ENCODE data around the gene SGPL1.
A peak's percentile ranks its signal among the peaks of the same experiment; 100 is the strongest.
"Not testable (repeated sequence)": the region's sequence is repeated elsewhere in the genome, so short reads cannot be mapped to it uniquely, and the experiment has no call there.

SGPL1 gene

GRCh38 chr10:70815504-70816219, at the start of gene SGPL1:
Gene SGPL1, plus strand, starts transcription at chr10:70815948. Its CDS starts 906 bp downstream, at chr10:70816854.
- Histone ChIP-seq H3K4me3 (ENCODE audit: low read depth in 1 of 2, low read length in 1 of 2) (peak within 1 kb of the TSS; percentile 79 to 80), H3K36me3 (peaks cover 18% of the 10 kb centered on the region), H3K9me3 (no peaks in the 10 kb centered on the region), H3K27ac (peak within 1 kb of the TSS; percentile 76), H3K4me1 (ENCODE audit: control insufficient read depth in 1 of 2, insufficient read depth in 1 of 2, low read depth in 1 of 2, low read length in 1 of 2) (peaks cover 6 to 9% of the 10 kb centered on the region in 2 experiments), H3K27me3 (no peaks in the 10 kb centered on the region)
- TF ChIP-seq CTCF (IDR thresholded peaks at IDR 0.05): peak; percentile 95

GRCh38 chr10:70768026-70768685, 47.6 kb upstream of the SGPL1 start:
- not testable (repeated sequence) for H3K27ac ChIP-seq

GRCh38 chr10:70769121-70769520, 46.6 kb upstream of the SGPL1 start:
- Histone ChIP-seq H3K27me3 (no peaks in the 10 kb centered on the region), H3K36me3 (no peaks in the 10 kb centered on the region), H3K4me3 (ENCODE audit: low read depth in 1 of 2, low read length in 1 of 2) (no peak overlapping the region), H3K9me3 (no peaks in the 10 kb centered on the region), H3K27ac (no peak overlapping the region), H3K4me1 (ENCODE audit: control insufficient read depth in 1 of 2, insufficient read depth in 1 of 2, low read depth in 1 of 2, low read length in 1 of 2) (no peaks in the 10 kb centered on the region)
- TF ChIP-seq CTCF (IDR thresholded peaks at IDR 0.05): no peak

More at GRCh38 chr10:70768026-70768685, 47.6 kb upstream of the SGPL1 start:
- H3K27me3 ChIP-seq; H3K4me1 ChIP-seq (ENCODE audit: control insufficient read depth in 1 of 2, insufficient read depth in 1 of 2, low read depth in 1 of 2, low read length in 1 of 2); H3K9me3 ChIP-seq; H3K4me3 ChIP-seq (ENCODE audit: low read depth in 1 of 2, low read length in 1 of 2); H3K36me3 ChIP-seq: not testable (repeated sequence)

- no peaks in the 10 kb centered on the region for H3K27me3 ChIP-seq
- H3K4me3 ChIP-seq (ENCODE audit: low read depth in 1 of 2, low read length in 1 of 2): no peak overlapping the region
- H3K36me3 ChIP-seq: no peaks in the 10 kb centered on the region
- no peak for TF ChIP-seq CTCF (IDR thresholded peaks at IDR 0.05)
- no peaks in the 10 kb centered on the region for H3K4me1 ChIP-seq (ENCODE audit: control insufficient read depth in 1 of 2, insufficient read depth in 1 of 2, low read depth in 1 of 2, low read length in 1 of 2)
- H3K27ac ChIP-seq: no peak overlapping the region
- no peaks in the 10 kb centered on the region for H3K9me3 ChIP-seq
These were observed 45.7 kb upstream of the SGPL1 start for GRCh38 chr10:70770001-70770400.

- not testable (repeated sequence) for H3K27me3 ChIP-seq; H3K36me3 ChIP-seq; H3K4me3 ChIP-seq (ENCODE audit: low read depth in 1 of 2, low read length in 1 of 2); H3K9me3 ChIP-seq; H3K4me1 ChIP-seq (ENCODE audit: control insufficient read depth in 1 of 2, insufficient read depth in 1 of 2, low read depth in 1 of 2, low read length in 1 of 2); H3K27ac ChIP-seq
These were observed 45.2 kb upstream of the SGPL1 start for GRCh38 chr10:70770516-70770915.

- H3K4me3 ChIP-seq (ENCODE audit: low read depth in 1 of 2, low read length in 1 of 2): no peak overlapping the region
- no peaks in the 10 kb centered on the region for H3K27me3 ChIP-seq
- no peaks in the 10 kb centered on the region for H3K9me3 ChIP-seq
- H3K4me1 ChIP-seq (ENCODE audit: control insufficient read depth in 1 of 2, insufficient read depth in 1 of 2, low read depth in 1 of 2, low read length in 1 of 2): no peaks in the 10 kb centered on the region
- no peak overlapping the region for H3K27ac ChIP-seq
- H3K36me3 ChIP-seq: no peaks in the 10 kb centered on the region
- TF ChIP-seq CTCF (IDR thresholded peaks at IDR 0.05): no peak
These were observed 44.2 kb upstream of the SGPL1 start for GRCh38 chr10:70771311-70772194.
